Measurements from ENCODE around the gene SULT1B1.

DNA sequence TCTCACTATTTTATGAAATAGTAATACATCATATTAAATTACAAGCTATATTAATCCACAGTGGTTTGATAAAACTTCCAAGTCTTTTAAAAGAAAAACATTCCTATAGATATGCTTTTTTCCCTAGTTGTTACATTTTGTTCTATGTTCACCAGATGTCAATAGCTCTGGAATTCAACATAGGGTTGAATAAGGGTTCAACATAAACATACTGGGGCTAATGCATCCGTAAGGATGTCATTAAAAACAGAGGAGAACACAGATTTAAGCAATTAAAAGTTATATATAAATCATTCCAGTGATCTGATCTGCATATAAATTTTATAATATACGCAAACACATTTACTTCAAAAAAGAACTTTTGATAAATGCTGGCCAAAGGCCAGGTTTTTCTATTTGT lies 32.5 kb downstream of the SULT1B1 start:
- TF ChIP-seq CTCF (IDR thresholded peaks at IDR 0.05; ENCODE audit: low read length) (no peak), EZH2 (optimal IDR thresholded peaks at IDR 0.05; ENCODE audit: low read depth, low read length) (no peak)
